Measurements from ENCODE around the gene PRPF38B. TPM values are rescaled to one million over a fixed set of nuclear protein-coding genes. Genes with fewer than 3 reads are reported as not detected.
"Not testable (repeated sequence)": the region's sequence is repeated elsewhere in the genome, so short reads cannot be mapped to it uniquely, and the experiment has no call there.

PRPF38B gene
- total RNA-seq, 1 donor from 2014 or later, result 16.0 TPM

DNA sequence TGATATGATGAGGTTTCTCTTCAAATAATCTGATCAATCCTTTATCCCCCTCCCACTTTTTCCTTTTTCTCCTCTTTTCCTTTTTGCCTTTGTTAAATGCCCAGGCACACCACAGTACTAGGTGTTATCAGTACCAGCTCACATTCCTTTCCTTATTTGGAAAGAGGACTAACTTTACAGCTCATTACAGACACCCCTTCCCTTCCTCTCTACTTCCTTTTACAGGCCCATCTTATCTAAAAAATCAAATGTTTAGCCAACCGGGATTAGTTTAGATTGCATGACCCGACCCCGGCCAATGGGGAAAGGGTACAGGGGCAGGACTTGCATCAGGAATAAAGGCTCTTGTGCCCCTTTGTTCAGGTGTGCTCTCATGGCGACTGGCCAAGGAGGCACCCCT, 10.4 kb upstream of the PRPF38B start:
- not testable (repeated sequence) for DNase-seq

DNA sequence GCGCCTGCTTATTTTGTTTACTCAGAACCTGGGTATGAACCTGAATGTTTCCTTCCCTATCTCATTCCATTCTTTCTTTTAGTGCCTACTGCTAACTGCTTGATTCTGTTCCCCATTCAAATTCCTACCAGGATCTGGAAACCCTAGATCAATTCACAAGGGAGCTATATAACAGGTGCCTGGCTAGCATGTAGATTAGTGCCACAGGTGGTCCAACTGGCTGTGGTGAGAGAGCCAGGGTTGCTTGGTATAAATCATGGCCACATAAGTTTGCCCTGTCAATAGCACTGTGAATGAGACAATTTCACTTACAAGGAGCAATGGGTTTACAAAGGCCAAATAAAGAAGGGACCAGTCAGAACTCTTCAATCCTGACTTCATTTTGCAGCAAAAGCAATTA, 6.6 kb upstream of the PRPF38B start:
- DNase-seq, result no peak

DNA sequence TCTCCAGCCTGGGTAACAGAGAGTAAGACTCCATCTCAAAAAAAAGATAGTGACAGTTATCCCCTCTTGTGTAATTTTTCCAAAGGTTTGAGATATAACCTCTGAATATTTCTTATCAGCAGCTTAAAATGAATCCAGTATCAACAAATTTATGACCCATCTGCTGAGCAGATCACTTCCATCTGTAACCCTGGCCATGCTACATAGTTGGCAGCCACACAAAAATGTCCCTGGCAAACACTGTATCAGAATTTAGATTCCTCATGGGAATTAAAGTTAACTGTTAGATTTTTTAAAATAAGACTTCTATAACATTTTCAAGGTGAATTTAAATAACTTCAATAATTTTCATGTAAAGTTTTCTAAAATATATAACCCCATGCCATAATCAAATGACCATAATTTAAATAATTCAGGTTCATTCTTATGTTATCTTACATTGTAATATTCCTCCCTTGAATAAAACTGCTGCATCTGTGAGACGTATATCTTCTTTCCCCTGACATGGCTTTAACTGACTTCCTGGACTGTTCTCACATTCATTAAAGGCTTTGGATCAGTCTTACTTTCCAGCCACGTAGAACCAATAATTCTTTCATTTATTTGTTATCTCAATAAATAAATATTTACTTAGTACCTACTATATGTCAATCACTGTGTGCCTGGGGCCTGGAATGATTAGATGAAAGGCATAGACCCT, 5.3 kb upstream of the PRPF38B start:
- no peak for DNase-seq

DNA sequence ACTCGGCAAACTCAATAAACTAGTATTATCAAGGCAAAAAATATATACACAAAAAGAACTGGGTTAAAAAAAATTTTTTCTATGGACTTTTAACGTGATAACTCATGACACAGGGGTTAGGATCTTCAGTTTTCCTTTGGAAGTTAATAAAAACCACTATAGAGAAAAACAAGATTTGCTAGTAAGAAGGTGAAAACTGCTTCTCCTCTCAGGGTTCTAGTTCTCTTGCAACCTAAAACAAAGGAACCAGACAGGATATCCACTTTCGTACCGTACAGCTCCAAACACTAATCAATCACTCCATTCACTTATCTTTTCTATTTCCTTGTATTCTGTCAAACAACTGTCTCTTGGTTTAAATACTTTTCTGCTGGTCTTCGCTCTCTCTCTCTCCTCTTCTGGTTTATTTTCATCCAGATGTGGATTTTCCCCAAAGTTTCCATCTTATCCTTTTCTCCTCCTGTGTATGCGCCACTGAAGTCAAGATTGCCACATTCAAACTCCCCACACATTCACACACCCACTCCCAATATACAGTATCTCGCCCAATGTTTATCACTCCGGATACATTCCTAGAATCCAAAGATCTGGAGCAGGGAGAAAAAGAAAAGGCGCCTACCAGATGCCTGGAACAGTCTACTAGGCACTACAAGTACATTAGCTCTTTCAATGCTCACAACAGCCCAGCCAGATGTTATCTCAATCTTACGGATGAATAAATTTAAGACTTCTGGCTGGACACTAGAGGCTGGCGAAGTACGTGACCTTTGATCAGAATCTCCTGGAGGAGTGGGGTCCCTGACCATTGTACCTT, 775 bp upstream of the PRPF38B start:
- no peak for DNase-seq

DNA sequence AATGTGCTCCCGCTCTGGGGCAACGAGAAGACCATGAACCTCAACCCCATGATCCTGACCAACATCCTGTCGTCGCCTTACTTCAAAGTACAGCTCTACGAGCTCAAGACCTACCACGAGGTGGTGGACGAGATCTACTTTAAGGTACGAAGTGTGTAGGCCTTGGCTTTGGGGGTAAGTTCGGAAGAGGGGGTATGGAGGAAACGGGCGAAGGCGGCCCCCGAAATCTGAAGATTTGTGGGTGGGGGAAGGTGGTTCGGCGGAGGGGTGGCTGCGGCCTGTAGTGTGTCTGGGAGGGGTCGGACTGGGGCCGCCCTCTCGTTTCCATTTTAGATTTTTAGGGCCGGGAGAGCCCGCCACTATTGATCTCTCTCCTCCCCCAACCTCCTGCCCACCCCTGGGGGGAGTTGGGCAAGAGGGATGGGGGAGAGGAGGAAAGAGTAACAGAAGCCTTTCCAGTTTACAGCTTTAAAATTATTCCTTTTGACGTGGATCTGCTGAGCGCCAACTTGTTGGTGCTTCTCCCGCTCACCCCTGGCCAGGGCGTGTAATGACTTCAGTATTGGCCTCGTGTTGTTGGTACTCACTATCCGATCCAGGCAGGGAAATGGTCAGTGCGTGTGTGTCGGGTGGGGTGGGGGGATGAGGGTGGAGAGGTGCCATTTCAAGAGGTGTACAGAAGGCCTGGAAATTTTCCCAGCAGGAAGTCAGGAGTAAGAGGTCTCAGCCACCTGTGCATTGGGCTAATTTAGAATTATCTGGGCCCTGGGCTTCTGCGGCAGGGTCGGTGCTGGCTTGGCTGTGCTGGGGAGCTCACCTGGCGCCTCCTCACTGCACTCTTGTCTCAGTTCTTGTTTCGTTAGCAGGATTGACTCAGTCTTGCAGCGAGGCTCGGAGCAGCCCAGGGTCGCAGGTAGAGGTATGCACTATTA, 880 bp downstream of the PRPF38B start:
- peak; percentile 82 for DNase-seq

DNA sequence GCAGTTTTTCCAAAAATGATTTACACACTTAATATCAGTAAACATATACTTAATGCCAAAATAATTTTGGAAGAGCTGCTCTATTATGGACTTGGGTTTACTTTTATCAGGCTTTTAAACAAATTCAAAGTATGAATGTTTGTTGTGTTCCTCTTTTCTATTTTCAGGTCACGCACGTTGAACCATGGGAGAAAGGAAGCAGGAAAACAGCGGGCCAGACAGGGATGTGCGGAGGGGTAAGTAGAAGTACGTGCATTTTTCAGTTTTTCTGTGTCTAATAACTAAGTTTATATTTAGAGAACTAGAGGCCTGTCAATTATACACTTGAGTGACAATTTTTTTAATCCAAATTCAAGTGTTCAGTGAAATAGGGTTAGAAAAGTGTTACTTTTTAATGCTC, 3.4 kb downstream of the PRPF38B start:
- no peak for DNase-seq

DNA sequence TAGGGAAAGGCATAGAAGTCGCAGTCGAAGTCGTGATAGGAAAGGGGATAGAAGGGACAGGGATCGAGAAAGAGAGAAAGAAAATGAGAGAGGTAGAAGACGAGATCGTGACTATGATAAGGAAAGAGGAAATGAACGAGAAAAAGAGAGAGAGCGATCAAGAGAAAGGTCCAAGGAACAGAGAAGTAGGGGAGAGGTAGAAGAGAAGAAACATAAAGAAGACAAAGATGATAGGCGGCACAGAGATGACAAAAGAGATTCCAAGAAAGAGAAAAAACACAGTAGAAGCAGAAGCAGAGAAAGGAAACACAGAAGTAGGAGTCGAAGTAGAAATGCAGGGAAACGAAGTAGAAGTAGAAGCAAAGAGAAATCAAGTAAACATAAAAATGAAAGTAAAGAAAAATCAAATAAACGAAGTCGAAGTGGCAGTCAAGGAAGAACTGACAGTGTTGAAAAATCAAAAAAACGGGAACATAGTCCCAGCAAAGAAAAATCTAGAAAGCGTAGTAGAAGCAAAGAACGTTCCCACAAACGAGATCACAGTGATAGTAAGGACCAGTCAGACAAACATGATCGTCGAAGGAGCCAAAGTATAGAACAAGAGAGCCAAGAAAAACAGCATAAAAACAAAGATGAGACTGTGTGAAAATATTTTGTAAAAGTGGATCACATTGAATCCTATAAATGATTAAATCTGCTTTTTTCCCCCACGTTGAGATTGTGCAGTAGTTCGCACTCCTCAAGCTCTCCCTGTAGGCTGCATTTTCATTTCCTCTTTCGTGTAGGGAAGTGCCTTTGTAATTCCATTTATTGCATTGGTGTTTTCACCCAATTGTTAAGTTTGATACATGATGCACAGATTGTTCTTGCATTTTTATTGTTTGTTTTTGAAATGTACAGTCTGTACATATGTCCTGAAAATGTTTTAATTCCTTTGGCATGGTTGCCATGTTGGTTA, 7.5 kb downstream of the PRPF38B start:
- no peak for DNase-seq

DNA sequence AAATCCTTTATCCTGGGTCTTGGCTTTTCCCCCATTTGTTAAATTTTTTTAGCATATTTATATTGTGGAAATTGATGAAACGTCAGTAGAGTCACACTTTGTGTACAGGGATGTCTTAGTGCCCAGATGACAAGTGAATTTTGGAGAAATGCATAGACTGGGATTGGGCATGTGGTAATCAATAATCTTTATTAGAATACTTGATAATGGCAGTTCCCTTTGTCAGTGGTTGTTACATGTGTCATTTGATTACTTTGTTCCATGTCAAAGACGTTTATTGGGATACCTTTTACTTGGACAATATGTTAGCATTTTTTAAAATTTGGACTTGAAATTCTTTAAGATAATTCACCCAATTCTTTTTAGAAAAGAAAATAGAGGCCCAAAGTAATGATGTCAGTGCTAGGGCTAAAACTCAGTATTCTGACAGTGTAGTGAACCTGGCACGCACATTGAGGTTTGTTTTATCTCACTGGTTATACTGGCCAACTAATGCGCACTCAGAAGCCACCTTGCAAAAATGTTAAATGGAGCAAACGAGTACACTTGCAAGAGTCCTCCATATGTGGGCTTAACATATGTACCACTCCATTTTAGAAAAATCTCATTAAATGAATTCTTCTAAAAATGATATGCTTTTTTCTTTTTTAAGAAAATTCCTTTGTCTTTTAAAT, 9.2 kb downstream of the PRPF38B start:
- no peak for DNase-seq

DNA sequence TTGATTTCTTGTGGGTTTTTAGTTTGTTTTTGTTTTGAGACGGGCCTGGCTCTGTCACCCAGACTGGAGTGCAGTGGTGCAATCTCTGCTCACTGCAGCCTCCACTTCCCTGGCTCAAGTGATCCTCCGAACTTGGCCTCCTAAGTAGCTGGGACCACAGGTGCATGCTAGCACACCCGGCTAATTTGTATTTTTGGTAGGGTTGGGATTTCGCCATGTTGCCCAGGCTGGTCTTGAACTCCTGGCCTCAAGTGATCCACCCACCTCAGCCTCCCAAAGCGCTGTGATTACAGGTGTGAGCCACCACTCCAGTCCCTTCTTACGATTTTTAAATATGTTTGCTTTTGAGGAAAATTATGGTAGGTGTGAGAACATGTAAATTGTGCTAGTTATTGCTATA, 10.0 kb downstream of the PRPF38B start:
- DNase-seq, result not testable (repeated sequence)

DNA sequence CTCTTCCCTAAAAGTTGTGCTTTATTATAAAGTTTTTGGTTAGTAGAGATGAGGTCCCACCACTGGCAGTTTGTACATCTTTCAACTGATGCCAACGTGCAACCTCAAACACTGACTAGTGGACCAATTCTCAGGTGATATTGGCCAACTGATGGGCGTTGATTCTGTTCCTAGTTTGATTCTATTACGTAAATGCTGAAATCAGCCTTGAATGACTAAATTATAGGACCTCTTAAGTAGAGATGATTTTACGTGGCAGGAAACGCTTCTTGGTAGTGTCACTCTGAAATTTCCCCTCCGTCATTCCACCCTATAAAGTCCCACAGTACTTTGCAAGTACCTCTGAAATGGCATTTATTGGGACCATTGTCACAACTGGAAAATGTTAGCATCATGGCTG, 11.8 kb downstream of the PRPF38B start:
- no peak for DNase-seq

DNA sequence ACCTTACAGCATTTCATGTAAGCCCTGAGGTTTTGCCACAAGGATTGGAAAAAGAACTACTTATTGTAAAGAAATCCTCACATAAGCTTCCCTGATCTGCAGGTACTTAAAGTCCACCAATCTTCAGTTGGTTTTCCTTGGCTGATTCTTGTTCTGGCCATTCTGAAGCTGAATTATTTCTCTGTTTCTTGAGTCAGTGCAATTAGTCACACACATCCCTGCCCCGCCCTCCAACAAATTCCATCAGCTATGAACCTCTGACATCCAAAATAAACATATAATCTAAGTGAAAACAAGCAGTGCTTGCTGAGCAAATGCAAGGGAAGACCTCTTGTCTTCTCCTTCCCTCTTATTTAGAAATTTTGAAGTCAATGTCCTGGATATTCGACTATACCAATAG, 12.4 kb downstream of the PRPF38B start:
- DNase-seq, result no peak

DNA sequence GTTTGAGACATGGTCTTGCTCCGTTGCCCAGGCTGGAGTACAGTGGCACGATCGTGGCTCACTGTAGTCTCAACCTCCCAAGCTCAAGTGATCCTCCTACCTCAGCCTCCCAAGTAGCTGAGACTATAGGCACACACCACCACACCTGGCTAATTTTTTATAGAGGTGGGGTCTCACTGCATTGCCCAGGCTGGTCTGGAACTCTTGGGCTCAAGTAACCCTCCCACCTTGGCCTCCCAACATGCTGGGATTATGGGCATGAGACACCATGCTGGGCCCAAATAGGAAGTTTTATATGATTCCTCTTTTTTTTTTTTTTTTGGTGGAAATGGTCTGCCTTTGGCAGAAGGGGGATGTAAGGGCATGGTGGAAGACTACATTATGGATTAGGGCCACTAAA, 14.5 kb downstream of the PRPF38B start:
- DNase-seq, result no peak

DNA sequence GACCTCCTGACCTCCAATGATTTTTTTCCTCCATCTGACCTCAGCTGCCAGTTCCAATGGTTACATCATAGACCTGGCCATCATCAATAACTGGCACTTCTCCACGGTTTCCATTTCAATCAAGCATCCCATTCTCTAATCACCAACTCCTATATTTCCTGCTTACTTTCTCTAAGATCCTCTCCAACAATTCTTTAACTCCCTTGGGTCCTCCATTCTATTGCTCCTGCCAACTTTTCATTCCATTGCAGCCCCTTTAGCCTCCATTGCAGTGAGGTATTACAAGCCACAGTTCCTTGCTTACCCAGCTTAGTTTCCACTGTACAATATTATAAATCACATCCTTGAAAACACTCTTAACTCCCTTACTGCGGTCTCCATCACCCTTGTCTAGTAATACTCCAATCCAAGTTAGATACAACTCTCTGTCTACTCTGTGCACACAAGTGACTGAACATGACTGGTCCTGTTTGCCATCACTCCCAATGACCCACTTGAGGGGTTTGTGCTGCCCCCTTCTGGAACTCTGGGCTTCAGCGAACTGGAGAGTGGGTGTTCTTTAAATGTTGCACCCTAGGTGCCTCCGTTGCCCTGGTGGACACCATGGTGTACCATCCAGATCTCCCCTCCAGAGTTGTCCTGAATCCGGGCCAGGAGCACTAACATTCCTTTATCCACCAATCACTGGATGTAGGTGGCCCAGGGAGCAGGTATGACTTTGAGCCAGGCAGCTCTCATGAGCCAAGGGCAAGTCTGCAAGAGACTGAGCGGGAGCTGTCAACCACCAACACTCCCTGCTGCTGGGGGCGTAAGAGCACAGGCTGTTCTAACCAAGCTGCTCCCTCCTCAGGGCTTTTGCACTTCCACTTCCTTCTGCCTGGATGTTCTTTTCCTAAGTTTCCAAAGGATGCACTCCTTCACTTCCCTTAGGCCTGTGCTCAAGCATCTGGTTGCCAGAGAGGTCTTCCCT, 16.9 kb downstream of the PRPF38B start:
- no peak for DNase-seq

DNA sequence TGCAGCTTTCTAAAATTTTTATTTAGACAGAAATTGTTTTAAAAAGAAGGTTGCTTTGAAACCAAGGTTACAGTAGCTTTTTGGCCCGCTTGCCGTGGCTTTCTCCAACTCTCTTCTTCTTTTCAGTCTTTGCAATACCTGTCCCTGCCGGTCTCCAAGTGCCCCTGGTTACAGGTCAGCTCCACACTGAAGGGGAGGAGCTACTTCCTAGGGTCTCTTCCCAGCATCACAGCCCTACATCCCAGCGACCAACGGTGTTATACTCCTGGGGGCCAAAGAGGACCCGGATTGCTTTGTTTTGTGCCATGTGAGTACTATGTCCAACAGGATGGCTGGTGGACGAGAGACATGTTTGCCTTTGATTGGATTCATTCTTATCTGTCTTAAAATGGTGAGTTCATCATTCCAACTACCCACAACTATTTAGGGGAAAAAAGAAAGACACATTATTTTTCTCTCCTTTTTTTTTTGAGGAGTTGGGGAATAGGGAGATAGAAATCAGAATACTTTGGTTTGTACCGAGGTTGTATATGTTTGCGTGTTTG, 20.6 kb downstream of the PRPF38B start, which contains the start of gene FNDC7:
TSS of gene FNDC7 (plus strand) at position 303 of the 545 bp plus-strand sequence. CDS start at position 329, 26 bp downstream.
- no peak for DNase-seq

DNA sequence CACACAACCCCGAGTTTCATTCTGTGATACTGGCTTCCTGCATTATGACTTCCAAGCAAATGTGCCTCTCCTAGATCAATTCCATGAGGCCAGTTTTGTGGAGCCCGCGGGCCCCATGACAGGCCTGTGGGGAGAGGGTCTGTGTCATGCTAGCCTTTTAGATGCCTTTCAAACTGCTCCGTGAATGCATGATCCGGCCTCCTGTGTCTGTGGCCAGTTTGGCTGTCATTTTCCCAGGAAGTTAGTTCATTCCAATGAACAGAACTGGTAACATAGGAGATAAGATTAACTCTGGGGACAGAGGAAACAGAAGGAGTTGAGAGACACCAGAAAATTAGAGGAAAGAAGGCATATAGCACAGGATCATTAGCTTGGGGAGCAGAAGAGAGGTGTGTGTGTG, 23.8 kb downstream of the PRPF38B start:
- no peak for DNase-seq

DNA sequence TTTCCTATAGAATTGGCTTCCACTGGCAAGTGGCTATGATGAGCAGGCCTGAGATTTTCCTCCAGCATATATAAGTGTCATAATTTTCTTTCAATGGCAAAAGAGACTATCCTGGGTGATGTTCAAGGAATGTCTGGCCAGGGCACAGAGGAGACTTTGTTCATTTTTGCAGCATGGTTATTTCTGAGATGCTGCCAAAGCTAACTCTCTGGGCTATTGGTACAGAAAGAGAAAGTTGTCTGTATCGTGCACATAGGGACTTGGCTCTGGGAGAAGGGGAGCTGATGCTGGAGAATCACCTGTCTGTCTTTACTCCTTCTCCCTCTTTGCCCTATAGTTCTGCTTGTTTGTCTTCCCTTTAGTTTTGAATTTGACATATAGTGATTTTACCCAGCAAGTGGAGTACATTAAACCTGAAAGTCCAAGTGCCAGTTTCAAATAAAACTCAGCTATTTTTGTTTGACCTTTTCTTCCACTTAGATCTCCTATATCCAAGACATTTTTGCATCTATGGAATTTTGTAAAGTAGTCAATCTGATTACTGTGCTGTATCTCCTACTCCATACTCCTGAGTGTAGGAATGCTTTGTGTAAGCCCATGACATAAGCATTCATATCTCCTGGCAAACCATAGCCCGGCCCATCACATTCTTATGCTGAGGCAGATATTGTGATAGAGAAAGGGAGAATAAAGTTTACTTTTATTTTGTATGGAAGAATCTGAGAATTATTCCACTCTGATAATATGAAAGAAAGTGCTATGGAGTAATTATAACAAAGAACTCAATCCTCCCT, 24.5 kb downstream of the PRPF38B start:
- no peak for DNase-seq

DNA sequence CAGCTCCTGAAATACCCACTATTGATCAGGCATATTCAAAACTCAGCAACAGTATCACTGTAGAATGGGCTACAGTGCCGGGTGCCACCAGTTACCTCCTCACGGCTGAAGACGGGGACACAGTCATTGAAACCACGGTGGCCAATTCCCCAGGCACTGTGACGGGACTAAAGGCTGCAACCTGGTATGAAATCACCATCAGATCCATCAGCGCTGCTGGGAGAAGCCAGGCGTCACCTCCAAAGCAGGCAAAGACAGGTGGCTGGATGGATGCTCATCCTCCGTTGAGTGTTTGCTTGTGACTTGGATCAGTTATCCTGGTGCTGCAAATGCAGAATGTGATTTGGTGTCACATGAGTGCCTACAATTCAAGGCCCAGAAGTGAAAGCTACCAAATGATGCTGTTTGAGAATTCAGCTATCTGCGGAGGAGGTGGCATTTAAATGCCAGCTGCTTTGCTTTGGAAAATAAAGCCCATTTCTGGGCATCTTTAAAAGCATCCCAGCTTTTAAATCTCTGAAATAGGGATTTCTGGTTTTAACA, 25.7 kb downstream of the PRPF38B start:
- DNase-seq, result no peak
